OCI-LY3 (cell line): Measurements from ENCODE around the gene GPATCH4.

Experiments used
- EZH2phosphoT487 ChIP-seq: fragments of 200-600 bp; shearing (Covaris generic); IDR thresholded peaks from 2 replicates; pipeline ENCODE4 v1.6.1; 2018; ENCODE audit warnings: antibody characterized with exemption, mixed run types, low read depth
- TF ChIP-seq, protein P1 (sequence below): fragments of 200-600, 300-600 bp; sonication (generic); IDR thresholded peaks from 2 replicates; pipeline ENCODE4 v1.5.1; 2014; ENCODE audit warnings: antibody characterized with exemption, low read length, low read depth

DNA sequence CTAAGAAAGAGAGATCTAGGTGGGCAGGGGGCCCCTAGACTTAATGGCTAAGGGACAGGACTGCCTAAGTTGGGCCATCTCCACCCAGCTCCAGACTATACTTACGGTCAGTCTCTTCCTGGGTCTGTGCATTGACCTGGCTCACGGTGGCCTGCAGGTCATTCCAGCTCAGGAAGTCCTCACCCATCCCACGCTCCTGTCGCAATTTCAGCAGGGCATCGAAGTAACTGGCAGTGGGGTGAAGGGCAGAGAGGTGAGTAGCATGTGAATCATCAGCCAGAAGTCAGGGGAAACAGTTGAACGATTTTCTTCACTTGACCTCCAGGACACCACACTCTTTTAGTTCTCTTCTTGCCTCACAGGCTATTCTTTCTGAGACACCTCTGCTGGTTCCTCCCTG is 49.4 kb downstream of the GPATCH4 start:
- TF ChIP-seq, protein P1, sequence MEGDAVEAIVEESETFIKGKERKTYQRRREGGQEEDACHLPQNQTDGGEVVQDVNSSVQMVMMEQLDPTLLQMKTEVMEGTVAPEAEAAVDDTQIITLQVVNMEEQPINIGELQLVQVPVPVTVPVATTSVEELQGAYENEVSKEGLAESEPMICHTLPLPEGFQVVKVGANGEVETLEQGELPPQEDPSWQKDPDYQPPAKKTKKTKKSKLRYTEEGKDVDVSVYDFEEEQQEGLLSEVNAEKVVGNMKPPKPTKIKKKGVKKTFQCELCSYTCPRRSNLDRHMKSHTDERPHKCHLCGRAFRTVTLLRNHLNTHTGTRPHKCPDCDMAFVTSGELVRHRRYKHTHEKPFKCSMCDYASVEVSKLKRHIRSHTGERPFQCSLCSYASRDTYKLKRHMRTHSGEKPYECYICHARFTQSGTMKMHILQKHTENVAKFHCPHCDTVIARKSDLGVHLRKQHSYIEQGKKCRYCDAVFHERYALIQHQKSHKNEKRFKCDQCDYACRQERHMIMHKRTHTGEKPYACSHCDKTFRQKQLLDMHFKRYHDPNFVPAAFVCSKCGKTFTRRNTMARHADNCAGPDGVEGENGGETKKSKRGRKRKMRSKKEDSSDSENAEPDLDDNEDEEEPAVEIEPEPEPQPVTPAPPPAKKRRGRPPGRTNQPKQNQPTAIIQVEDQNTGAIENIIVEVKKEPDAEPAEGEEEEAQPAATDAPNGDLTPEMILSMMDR, result no peak
- TF ChIP-seq EZH2phosphoT487, result no peak
